GM12801 (cell line): ENCODE measurements around the gene IFNAR2.

Experiments used
- TF ChIP-seq, protein P1 (sequence below): IDR thresholded peaks from one replicate; pipeline ENCODE4 v1.5.1; 2011; ENCODE audit warnings: control low read depth; ENCODE audit not compliant: insufficient read length; ENCODE audit errors: extremely low read depth

Gene IFNAR2

DNA sequence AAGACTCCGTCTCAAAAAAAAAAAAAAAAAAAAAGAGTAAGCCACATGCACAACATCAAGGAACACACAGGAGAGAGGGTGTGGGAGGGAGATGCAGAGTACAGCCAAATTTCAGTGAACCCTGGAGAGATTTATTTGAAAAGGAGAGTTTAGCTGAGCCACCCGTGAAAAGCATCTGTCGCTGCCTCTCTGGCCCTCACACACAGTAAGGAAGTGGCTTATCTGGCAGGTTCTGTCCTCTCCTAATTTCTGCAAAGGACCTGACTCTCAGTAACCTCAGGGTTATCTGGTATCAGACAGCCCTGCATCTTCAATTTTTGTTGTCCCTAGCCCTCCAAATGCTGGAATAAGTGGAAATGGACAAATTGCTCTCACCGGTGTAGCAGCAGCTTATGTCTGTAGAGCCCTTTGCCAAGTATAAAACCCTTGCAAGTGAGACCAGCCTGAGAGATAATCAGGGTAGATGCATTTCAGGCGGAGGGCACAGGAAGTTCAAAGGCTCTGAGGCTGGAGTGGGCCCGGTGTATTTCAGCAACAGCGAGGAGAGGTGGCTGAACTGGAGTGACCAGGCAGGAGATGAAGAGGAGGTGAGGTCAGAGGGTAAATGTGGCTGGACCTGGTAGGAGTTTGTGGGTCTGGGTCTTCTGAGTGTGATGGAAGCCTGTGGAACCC, 19.7 kb downstream of the IFNAR2 start:
- TF ChIP-seq, protein P1, sequence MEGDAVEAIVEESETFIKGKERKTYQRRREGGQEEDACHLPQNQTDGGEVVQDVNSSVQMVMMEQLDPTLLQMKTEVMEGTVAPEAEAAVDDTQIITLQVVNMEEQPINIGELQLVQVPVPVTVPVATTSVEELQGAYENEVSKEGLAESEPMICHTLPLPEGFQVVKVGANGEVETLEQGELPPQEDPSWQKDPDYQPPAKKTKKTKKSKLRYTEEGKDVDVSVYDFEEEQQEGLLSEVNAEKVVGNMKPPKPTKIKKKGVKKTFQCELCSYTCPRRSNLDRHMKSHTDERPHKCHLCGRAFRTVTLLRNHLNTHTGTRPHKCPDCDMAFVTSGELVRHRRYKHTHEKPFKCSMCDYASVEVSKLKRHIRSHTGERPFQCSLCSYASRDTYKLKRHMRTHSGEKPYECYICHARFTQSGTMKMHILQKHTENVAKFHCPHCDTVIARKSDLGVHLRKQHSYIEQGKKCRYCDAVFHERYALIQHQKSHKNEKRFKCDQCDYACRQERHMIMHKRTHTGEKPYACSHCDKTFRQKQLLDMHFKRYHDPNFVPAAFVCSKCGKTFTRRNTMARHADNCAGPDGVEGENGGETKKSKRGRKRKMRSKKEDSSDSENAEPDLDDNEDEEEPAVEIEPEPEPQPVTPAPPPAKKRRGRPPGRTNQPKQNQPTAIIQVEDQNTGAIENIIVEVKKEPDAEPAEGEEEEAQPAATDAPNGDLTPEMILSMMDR, result no peak

DNA sequence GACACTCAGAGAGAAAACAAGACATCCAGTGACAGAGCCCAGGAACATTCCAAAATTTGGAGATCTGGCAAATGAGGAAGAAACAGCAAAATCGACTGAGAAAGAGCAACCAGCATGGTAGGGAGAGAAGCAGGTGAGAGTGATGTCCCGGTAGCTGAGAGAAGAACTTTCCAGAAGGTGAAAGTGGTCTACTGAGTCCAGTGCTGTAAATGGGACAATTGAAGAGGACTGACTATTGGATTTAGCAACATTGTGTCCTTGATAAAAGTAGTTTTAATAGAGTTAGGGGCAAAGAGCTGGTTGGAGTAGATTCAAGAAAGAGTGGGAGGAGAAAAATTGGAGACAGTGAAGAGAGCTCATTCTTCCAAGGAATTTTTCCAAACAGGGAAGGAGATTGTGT, 21.4 kb downstream of the IFNAR2 start:
- TF ChIP-seq, protein P1, result no peak

DNA sequence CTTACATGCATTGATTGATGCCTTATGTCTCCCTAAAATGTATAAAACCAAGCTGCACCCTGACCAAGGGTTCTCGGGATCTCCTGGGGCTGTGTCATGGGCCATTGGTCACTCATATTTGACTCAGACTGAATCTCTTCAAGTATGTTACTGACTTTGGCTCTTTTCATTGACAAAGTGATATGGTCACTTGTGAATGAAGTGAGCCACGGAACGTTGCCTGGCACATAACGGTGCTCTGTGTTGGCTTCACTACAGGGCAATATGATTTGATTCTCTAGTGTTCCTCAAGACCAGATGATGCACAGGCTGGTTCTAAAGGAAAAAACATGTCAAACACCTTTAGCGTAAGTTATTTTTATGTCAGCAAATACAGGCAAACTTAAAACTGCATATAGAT, 25.0 kb downstream of the IFNAR2 start:
- TF ChIP-seq, protein P1, result no peak

DNA sequence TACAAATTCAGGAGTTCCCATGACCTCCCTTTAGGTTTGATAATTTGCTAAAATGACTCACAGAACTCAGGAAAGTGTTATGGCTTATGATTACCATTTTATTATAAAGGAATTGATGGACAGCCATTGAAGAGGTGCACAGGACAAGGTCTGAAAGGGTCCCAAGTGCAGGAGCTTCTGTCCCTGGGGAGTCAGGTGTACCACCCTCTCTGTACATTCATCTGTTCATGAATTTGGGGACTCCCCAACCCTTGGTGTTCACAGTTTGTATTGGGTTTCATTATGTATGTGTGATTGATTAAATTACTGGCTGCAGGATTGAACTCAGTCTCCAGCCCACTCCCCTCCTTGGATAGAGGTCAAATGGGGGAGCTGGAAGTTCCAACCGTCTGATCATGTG, 25.7 kb downstream of the IFNAR2 start:
- TF ChIP-seq, protein P1, result no peak

DNA sequence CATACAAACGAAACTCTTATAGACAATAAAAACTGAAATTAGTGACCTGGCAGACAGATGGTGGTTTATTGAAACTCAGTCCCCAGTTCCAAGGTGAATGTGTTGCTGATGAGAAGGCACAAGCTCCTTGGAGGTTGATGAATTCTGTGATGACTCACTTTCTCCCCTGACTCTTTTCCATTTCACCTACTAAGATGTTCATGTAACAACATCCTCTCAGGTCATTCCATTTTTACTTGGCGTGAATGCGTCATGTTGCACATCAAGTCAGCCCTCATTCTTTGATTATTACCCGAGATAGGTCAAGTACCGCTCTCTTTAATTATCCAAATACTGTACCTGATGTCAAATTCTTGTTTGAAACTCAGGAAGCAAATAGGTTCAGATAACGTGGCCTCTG, 26.3 kb downstream of the IFNAR2 start:
- TF ChIP-seq, protein P1, result no peak

DNA sequence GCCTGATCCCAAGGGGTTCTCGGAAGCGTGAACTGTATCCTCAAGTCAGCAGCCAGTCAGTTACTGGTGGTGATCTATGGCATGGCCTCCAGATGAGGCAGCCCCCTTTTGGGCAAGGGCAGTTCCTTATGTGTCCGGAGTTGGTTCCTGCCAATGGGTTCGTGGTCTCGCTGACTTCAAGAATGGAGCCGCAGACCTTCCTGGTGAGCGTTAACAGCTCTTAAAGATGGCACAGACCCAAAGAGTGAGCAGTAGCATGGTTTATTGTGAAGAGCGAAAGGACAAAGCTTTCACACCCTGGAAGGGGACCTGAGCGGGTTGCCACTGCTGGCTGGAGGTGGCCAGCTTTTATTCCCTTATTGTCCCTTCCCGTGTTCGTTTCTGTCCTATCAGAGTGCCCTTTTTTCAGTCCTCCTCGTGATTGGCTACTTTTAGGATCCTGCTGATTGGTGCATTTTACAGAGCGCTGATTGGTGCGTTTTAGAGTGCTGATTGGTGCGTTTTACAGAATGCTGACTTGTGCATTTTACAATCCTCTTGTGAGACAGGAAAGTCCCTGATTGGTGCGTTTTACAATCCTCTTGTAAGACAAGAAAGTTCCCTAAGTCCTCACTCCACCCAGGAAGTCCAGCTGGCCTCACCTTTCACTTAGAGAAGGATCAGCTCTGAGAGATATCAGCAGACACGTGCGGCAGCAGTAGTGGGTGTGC, 27.5 kb downstream of the IFNAR2 start:
- TF ChIP-seq, protein P1, result no peak

DNA sequence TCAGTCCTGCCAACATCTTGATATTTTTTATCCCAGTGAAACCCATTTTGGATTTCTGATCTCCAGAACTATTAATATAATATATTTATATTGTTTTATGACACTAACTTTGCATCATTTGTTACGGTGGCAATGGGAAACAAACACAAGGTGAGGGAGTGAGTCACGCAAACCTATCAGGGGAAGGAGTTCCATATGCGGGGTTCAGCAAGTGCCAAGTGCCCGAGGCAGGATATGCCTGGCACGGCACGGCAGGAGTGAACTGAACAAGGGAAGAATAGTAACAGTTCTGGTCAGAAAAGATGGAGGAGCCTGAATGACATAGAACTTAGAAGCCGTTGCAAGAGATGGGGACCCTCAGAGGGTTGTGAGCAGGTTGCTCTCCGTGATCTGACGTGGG, 28.7 kb downstream of the IFNAR2 start:
- TF ChIP-seq, protein P1, result no peak
